Activated CD4-positive, alpha-beta T cell treated with anti-CD3 and anti-CD28 coated beads, Interleukin-2, amount 50 U/mL, for 4 hours (primary cell): Measurements from ENCODE around the gene TBC1D2B.

Experiments
- DNase-seq, 2 experiments: peaks; one replicate each; pipeline ENCODE4 v3.0.0-alpha.2; 2020

TBC1D2B gene

DNA sequence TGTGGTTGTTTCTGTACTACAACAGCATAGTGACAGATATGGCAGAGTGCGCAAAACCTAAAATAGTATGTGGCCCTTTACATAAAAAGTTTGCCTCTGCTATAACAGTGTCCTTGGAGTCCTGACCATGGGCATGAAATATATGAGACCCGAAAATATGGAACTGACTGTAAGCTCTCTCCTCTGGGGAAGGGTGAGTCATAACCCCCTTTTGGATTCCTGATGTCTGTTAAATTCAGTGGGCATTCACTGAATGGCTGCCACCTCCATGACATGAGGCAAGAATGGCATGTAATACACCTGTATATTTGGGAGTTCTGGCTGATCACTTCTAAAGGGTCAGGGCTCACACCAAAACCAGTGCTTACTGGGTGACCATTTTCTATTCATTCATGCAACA, 6.1 kb downstream of the TBC1D2B start:
- no peak for DNase-seq

- DNase-seq: peak in 1 of 2 experiments; percentile 46
Observed at GRCh38 chr15:78070049-78070700, 7.3 kb downstream of the TBC1D2B start.

DNA sequence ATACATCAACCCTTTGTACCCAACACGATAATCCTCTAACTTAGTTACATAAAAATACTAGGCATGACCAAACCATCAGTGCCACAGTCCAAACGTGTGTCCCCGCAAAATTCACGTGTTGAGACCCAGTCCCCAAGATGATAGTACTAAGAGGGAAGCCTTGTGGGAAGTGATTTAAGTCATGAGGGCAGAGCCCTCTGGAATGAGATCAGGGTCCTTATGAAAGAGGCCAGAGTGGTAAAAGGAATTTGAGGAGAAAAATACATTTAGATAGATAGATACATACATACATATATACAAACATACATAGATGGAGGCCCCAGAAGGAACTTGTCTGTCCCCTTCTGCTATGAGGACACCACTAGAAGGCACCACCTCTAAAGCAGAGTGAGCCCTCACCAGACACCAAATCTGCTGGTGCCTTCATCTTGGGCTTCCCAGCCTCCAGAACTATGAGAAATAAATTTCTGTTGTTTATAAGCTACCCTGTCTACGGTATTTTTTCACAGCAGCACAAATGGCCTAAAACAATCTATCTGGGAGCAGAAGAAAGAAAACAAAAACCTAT, 8.0 kb downstream of the TBC1D2B start:
- no peak for DNase-seq

DNA sequence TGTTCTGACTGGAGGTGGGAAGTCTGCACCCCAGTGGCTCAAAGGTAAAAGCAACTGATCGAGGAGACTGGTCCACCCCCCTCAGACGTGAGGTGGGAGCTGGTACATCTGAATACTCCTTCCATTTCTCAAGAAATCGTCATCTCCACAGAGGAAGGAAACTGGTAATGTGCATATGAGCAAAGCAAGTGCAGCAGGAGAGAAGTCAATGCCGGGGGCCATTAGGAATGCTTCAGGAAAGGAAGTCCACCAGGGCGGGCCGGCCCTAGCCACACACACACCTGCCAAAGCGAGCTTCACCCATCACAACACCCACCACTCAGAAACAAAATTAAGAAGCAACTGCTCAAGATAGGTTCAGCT, 8.5 kb downstream of the TBC1D2B start:
- no peak for DNase-seq

DNA sequence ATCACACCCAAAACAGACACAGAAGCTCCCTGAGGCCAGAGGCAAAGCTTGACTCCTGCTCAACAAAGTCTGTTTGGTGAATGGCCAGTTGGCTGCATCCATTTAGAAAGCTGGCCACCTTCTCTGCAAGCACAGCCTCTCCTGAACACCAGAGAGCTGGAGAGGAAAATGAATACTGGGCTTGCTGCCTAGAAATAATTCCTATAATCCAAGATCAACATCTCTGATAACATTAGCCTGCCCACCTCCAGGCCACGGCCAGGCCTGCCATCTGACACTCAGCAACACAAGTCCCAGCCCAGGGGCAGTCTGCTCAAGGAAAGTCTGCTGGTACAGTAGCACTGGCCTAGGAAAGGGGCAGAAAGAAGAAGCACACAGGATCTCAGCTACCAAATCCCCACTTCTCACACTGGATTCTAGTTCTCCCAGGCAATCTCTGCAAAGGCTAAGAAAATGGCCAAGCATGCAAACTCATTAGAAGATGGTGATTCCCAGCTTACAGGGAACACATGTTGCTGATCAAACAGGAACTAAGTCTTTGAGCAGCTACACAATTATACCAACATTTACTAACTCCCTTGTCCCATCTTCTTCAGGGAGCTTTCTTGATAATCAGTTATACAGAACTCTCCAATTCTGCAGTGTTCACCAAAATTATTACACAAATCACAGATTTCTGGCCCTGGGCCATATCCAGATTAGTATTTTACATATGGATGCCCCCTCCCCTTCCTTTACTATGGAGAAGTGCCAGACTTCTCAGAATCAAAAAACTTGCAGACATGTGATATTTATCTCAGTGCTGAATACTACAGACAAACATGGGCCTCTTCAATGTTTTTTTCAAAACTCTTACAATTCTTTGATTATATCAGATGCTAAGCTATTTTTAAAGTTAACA, 9.9 kb downstream of the TBC1D2B start:
- no peak for DNase-seq

- no peak for DNase-seq
Observed at GRCh38 chr15:78065973-78066946, 11.3 kb downstream of the TBC1D2B start.

- DNase-seq: no peak
Observed at GRCh38 chr15:78065284-78065872, 12.1 kb downstream of the TBC1D2B start.

- no peak for DNase-seq
Observed at GRCh38 chr15:78064544-78064943, 13.0 kb downstream of the TBC1D2B start.

- DNase-seq: no peak
Observed at GRCh38 chr15:78063970-78064385, 13.5 kb downstream of the TBC1D2B start.

GRCh38 chr15:78063217-78063616, 14.3 kb downstream of the TBC1D2B start:
- no peak for DNase-seq

GRCh38 chr15:78061963-78062427, 15.5 kb downstream of the TBC1D2B start:
- no peak for DNase-seq

- DNase-seq: no peak
Observed at GRCh38 chr15:78060232-78060631, 17.3 kb downstream of the TBC1D2B start.

GRCh38 chr15:78059110-78059839, 18.2 kb downstream of the TBC1D2B start:
- no peak for DNase-seq

- no peak for DNase-seq
Observed at GRCh38 chr15:78058401-78058935, 19.0 kb downstream of the TBC1D2B start.

DNA sequence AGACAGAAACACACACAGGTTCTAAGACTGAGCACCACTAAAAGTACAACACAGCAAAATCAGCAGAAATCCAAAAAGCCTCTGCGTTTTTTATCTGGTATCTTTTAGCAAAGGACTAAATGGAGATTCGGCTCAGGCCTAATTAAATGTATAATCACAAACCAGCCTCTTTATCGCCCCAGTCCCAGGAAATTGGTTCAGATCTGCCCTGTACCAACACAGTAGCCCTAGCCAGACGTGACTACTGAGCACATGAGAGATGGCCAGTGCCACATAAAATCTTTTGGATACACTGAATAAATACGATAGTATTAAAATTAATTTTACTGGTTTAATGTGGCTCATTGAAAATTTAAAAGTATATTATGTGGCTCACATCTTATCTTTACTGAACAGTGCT, 19.7 kb downstream of the TBC1D2B start:
- DNase-seq: no peak

DNA sequence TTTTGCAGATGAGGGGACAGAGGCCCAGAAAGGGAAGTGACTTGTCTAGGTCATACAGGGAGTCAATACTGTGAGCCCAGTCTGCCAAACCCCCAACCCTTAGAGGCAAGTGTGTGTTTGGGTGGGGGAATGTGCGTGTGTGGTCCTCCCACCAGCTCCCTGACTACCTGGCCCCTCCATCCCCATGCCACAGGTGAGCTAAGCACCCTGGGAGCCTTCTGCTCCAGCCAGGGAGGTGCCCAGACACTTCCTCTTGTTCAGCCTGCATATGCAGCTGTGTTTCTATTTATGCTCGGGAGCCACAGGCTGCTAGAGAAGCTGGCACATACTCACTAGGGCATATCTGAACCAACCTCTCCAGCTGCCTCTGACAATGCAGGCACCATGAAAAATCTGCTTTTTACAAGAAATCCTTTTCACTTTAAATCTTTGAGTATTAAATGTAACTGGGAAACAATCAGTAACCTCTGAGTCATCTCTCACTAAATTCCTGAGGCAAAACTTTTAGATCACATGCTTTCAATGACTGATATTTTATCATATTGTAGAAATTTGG, 20.7 kb downstream of the TBC1D2B start:
- no peak for DNase-seq

- DNase-seq: no peak
Observed at GRCh38 chr15:78055919-78056713, 21.4 kb downstream of the TBC1D2B start.

GRCh38 chr15:78054966-78055365, 22.5 kb downstream of the TBC1D2B start:
- no peak for DNase-seq

- no peak for DNase-seq
Observed at GRCh38 chr15:78054518-78054917, 23.0 kb downstream of the TBC1D2B start.

DNA sequence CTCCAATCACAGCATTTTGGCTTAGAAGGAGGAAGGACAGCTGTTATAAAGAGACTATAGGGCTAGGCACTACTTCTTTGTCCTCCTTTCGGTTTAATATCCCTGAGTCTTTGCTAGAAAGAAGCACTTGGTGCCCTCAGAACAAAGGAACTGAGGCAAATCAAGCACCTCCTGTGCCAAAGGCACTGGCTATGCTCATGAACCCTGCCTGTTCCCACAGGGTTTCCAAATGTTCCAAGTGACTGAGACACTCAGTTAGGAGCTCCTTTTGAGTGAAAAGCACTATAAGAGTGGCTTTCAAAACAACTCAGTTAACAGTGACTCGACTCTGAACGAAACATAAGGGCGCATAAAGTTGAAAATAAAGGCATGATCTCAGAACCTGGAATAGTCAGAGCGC, 25.0 kb downstream of the TBC1D2B start:
- no peak for DNase-seq
